Mammary epithelial cell (primary cell): ENCODE results near the gene SRPK1.

Source experiments
- CTCF ChIP-seq, 2 donors: IDR thresholded peaks in 1 of 2; conservative IDR thresholded peaks in 1 of 2; 2 replicates each; pipeline ENCODE4 v1.5.1; 2011 to 2012; ENCODE audit warnings: inconsistent platforms in 2 of 2, low read length in 2 of 2, mild to moderate bottlenecking in 2 of 2, control low read depth in 1 of 2, low read depth in 1 of 2; ENCODE audit not compliant: insufficient read depth in 1 of 2; ENCODE audit errors: extremely low read depth in 1 of 2
- EZH2 ChIP-seq: IDR thresholded peaks from 2 replicates; pipeline ENCODE4 v1.6.1; 2012; ENCODE audit warnings: low read length, inconsistent platforms, borderline replicate concordance

- TF ChIP-seq CTCF (conservative IDR thresholded peaks at IDR 0.05 in 1 of 2, IDR thresholded peaks at IDR 0.05 in 1 of 2; ENCODE audit: extremely low read depth in 1 of 2, insufficient read depth in 1 of 2, low read depth in 1 of 2, low read length in 2 of 2), result no peak
- no peak for TF ChIP-seq EZH2
These were observed 34.6 kb upstream of the SRPK1 start for GRCh38 chr6:35955521-35955920.
